Nucleus accumbens (tissue), 56 donors: ENCODE data around the gene MEST.
"Not testable (repeated sequence)": the region's sequence is repeated elsewhere in the genome, so short reads cannot be mapped to it uniquely, and the experiment has no call there.

Source experiments
- DNase-seq, 56 donors: peaks; one replicate each; lab custom pipeline; 2025; lab: John Stamatoyannopoulos, UW

Gene MEST

DNA sequence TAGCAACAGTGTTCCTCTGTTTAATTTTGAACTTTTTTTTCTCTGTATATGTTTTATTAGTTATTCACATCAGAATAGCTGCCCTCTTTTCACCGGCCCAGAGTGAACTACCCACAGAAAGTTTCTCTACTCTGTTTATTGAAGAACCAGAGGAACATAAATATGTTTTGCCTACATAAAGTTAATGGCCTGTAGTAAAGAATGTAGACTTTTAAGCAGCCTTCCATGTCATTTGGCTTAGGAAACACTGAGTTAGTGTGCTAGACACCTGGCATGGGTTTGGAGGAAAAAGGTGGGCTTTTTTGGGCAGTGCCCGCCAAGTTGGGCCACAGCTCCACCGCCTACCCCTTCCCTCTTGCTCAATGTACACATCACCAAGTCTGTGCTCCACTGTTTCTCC, 8.9 kb upstream of the MEST start:
- DNase-seq: no peak

DNA sequence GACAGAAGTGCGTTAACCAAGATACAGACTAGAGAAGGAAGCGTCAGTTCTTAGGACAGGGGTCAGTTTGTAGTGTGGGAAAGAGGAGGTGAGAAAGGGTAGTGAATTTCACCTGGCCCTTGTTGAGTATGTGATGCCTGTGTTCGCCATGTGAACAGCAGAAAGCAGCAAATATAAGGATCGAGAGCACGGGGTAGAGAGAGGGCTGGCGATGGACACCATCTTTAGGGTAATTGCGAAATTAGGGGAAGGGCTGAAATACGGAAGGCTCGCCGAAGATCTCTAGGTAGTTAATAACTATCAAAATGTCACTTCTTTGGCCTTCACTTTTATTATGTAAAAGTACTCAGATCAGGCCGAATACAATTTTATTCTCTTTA, 6.2 kb upstream of the MEST start:
- no peak for DNase-seq

DNA sequence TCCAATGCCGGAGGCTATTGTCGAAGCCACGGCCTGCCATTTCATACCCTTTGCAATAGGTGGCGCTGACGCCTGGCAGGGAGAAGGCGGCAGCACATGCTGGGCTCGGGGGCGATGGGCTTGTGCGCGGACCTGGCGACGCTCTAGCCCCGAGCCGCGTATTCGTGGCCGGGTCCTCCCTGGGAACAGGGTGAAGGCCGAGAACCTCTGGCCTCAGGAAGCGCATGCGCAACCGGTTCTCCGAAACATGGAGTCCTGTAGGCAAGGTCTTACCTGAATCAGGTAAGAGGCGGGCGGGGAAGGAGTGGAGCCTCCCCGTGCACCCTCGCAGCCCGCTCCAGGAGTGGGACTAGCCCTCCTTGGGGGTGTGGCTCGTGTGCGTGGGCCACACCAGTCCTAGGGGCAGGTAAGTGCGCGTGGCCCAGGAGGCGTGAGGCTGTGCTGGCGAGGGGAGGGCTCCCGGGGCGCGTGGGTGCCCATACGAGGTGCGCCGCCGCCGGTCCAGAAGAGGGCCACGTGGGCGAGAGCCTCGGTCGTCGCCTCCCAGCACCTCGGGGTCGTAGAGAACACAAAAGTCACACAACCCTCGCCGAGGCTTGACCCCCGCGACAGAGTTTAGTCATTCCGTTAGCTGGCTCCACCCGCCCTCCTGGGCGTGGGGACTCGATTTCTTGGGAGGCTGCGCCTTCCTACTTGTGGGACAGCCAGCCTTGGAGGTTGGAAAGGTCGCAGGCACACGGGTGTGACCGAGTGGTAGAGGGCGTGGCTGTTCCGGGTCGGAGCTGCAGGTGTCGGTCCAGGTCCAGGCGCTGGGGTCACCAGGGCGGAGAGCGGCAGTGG, 5.6 kb upstream of the MEST start:
- peak in 24 of 56 donors; percentile 12 to 79 (median 38) for DNase-seq

DNA sequence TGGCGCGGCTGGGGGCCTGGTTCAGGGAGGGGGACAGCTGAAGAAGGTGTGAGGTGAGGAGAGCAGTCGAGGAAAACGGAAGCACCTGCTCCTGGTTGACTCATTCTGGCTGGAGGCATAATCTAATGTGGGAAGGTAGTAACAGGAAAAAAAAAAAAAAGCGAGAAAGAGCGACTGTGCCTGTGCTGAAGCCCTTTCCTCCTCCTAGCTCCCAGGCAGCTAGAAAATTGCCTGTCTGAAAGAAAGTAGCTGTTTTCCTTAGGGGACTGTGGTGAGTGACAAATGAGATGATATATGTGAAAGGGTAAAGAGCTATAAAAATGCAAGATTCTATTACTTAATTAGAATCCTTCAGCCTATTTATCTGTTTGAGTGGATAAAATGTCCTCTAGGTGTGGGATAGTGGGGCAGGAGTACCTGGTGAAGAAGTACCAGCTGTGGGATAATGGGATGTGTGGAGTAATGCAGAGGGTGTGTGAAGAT, 4.9 kb upstream of the MEST start:
- no peak for DNase-seq

DNA sequence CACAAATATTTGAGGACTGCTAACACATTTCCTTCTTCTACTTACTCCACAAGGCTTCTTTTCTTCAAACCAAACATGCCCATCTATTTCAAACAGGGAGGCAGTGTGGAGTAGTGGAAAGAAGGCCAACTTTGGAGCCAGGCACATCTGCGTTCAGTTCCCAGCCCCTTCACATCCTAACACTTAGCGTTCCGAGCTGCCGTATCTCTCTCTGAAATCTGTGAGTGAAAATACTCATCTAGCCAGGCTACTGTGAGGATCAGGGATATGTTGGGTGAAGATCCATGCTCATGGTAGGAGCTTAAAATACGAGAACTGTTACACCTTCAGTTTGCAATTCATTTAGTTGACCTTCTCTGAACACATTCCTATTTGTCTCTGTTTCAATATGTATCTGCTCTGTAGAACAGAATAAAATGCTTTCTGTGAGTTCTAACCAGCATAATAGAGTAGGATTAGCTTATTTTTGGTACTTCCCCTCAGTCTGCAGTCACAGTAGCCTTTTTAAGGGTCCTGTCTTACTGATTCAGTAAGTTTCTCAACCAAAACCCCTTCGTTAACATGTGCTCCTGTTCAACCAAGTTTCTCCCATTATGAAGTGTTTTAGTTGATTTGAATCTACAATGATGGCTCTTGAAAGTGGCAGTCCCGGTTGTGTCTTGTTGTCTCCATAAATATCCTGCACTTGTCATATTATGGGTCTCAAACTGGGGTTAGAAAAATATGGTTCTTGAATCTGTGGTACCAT, 3.3 kb upstream of the MEST start:
- DNase-seq: peak in 2 of 56 donors; percentile 10 to 16

DNA sequence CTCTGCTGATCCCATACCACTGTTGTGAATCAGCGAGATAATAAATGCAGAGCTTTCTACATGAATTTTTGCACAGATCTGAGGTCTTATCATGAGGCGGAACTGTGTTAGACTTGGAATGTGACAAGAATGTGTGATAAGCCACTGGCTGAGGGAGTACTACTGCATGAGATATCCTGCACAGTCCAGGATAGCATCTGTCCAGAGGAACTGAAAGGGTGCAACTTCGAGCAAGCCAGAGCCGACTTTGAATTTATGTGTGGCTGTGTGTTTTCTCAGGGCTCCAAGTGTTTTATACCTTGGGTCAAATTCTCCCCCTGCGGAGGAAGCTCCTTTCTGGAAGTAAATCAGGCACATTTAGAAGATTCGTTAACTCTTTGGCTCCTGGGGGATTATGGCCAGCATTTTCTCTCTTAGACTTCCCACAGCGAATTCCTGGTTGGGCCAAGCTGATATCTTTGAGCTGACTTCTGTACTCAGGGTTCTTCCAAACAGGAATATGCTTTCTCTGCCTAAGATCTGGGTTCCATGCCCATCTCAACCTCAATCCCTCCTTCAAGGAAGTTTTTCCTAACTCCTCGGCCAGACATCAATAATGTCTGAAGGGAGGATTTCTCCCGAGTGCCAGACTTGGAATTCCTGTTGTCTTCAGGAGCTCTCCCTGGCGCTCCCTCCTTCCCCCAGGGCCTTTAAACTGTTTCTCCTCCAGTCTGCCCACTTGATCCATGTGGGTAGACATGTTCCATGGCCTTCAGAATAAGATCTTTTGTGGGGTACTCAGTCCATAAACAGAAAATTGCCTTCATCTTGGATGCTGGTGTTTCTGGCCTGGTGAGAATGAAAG, 2.5 kb upstream of the MEST start:
- DNase-seq: no peak

DNA sequence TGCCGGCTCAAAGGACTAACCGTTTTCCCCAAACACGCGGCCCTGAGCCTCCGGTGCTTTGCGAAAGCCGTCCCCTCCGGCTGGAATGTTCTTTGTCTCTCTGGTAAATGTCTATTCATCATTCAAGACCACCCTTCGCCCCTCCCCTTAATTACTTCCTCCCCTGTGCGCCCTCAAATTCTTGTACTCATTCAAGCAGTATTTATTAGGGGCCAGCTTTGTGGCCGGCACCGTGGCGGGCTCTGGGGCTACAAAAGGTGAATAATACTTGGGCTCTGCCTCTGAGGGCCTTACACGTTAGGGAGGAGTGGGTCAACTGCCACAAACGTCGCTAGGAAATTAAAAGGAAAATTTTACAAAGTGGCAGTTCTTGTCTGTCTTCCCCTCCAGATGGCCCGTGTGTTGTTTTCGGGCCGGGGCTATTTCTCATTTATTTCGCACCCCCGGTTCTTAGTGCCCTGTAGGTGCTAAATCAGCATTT, 1.5 kb upstream of the MEST start:
- DNase-seq: no peak

DNA sequence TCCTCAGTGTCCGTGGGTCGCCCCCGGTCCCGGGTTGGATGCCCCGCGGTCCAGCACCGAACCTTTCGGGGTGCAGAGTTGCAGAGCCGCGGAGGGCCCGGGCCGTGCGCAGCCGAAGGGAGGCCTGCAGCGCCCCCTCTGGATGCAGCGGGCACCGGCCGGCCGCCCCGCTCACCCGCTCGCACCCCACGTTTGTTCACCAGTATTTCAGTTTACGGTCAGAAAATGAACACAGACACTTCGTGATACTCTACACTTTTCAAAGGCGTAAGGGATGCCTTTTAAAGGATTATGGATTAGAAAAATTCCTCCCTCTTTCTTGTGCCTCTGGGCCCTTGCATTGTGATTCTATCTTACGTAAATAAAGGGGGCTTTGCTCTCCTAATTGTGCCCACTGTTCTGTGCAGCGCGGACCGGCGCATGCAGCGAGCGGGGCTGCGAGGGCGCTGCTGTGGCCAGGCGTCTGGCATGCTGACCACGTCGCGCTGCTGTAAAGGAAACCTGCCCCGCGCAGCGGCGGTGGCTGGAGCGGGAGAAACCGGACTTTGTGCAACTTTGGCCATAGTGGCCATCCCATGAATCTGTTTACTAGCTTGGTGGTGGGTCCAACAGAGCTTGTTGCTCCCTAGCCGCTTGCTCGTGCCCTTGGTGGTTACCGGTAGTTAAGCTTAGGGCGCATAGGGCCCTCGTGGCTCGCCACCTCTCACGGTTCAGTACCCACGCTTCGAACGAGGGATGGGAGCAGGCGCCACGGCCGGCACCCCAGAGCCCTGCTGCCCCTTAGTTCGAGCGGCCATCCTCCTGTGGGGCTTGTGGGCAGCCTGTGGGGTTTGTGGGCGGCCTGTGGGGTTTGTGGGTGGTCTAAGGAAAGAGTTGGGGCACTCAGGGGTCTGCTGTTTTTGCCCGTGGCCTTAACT, 739 bp upstream of the MEST start:
- peak in 27 of 56 donors; percentile 16 to 63 (median 36) for DNase-seq

DNA sequence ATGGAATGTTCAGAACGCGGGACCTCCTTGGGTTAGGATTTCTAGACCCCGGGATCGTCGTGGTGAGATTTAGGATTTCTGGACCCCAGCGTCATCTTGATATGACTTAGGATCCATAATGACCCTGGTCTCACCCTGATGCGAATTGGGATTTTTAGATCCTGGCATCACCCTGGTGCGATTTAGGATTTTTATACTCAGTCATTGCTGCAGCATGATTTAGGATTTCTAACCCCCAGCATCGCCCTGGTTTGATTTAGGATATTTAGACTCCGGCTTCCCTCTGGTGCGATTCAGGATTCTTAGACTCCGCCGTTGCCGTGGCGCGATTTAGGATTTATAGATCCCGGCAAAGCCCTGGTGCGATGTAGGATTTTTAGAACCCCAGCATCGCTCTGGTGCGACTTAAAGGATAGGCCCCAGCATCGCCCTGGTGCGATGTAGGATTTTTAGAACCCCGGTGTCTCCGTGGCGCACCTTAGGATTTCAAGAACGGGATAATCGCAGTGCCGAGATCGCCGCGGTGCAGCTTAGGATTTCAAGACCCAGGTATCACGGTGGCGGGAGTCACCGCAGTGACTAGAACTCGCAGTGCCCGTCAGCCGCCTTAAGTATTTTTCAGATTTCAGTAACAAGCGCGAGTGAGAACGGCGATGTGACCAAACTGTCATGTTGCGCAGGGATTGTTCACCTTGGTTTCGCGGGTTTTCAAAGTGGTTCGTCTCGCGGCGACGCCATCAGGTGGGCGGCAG, 814 bp downstream of the MEST start:
- no peak for DNase-seq

DNA sequence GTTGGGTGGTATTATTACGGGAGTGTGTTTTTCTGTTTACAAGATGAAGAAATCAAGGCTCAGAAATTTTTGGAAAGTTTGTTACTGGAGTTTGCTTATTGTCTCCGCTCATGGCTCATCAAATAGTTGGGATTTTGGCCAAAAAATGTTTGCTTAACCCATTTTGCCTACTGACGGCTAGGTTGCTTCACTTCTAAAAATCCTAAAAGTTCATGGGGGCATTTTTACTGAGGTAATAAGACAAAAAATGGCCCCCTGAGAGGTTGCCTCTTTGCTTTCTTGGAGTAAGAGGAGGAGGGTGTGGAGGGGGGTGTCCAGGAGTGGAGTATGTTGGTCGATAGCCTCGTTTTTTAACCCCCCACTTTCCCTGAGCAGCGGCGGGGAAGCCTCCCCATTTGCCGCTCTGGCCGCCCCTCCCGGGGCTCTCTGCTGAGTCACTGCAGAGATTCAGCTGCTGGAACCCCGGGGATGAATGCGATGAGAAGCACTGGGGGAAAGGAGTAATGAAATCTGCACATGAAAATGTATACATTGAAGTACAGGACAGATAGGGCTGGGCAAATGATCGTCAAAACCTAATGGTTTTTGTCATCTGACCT, 1.5 kb downstream of the MEST start:
- DNase-seq: peak in 3 of 56 donors; percentile 8 to 21 (median 18)

DNA sequence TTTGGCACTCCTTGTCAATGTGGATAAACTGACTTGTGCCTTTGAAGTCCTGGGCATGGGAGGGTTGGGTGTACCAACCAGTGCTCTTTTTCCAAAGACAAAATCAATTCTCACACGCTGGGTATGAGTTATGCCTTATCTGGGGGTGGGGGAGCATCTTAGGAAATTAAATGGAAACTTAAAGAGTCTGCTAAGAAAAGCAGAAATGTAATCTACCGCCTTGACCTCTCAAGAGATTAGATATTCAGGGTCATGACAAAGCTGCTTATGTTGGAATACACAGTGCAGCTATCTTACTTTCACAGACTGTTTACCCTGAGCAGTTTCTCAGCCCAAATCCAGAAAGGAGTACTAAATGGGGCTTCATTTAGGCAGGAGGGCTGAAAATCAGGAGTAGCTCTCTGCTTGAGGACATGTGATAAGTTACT, 2.6 kb downstream of the MEST start:
- no peak for DNase-seq

DNA sequence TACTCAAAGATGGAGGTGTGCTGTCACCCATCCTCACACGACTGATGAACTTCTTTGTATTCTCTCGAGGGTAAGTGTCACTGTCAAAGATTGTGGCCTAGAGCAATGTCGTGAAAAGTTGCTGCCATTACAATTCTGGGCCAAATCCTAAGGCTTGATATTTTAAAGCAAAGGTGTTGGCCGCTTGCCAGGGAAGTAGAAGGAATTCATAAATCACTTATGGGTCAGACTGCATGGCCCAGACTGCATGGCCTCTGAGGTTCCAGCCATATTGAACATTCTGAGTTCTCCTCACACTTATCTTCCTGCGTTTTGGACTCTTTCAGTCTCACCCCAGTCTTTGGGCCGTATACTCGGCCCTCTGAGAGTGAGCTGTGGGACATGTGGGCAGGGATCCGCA, 8.6 kb downstream of the MEST start:
- no peak for DNase-seq

DNA sequence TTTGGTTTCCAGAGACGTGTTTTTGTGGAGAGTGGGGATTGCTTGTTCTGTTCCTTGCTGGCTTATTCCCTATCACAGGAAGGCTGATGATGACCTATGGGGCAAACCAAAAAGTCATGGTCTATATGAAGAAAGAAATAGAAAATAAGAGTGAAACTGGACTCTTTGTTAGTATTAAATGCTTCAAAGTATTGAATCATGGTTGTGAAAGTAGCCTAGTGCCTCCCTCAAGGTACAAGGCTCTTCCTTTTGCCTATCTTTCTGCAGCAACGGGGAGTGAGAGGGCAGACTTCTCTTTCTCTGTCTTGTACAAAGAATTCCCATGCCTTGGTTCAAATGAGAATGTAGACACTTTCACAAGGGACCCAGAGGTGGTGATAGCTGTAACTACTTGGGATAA, 9.0 kb downstream of the MEST start:
- no peak for DNase-seq

DNA sequence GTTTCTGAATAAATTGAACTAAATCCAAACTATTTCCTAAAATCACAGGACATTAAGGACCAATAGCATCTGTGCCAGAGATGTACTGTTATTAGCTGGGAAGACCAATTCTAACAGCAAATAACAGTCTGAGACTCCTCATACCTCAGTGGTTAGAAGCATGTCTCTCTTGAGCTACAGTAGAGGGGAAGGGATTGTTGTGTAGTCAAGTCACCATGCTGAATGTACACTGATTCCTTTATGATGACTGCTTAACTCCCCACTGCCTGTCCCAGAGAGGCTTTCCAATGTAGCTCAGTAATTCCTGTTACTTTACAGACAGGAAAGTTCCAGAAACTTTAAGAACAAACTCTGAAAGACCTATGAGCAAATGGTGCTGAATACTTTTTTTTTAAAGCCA, 13.9 kb downstream of the MEST start:
- no peak for DNase-seq

DNA sequence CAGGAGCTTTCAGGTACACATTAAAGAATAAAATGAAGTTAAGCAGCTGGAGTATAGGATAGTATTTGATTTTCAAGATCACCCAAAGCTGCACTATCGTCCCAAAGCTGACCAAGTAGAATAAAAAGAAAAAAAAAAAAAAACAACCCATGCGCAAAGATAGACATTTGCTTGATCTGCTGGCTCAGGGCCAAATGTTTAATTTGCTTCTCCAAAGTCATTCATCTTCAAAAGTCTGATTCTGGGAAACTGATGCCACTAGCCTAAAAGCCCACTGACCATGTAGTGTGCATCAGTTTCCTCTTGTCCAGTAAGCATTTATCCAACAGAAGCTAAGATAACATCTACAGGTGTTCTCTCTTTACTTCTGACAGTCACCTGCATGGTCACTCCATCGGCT, 14.5 kb downstream of the MEST start:
- no peak for DNase-seq

DNA sequence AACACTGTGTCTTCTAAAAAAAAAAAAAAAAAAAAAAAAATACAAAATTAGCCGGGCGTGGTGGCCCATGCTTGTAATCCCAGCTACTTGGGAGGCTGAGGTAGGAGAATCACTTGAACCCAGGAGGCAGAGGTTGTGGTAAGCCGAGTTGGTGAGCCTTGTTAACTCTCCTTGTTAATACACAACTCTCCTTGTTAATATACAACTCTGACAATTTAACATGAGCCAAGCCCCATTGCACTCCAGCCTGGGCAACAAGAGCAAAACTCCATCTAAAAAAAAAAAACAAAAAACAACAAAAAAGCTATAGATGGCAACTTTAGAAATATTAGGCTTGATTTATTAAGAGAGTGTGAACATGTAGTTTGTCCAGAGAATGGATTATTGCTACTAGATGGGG, 20.2 kb downstream of the MEST start:
- DNase-seq: not testable (repeated sequence)

DNA sequence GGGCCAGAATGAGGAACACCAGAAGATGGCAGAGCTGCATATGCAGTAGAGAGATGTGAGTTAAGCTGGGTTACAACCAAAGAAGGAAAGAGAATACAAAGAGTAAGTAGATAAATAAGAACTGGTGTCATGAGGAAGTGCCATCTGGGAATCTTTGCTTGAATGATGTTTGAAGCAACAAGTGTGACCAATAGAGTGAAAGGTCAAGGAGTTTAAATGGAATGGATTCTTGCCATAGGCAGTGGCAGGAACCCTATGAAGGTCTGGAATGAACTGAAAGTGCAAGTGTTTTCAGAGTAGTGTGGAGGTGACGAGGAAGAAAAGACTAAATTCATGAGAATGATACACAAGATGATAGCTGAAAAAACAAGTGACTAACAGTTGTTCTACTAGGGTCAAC, 21.6 kb downstream of the MEST start:
- DNase-seq: no peak

DNA sequence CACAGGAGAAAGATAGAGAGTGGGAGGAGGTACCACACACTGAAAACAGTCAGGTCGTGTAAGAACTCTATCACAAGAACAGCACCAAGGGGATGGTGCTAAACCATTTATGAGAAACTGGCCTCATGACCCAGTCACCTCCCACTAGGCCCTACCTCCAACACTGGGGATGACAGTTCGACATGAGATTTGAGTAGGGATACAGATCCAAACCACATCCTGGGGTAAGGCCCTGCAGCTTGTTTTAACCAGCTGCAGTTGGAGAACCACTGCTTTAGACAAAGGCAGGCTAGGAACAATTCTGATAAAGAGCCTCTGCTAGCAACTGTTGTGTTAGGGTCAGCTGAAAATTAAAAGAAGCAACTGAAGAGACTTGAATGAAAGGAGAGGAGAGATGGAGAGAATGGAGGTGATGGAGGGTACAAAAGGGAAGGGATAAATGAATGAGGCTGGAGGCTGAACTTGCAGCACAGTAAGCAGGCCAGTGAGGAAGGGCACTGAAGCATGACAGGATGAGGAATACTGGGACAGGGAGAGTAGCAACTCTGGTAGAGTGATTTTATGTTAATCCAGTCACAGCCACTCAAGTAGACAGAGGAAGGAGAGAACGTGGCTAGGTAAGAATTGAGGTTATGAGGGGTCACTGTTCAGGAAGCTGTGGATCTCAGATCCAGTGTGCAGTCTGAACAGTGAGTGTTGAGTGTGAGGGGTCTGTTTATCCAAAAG, 23.6 kb downstream of the MEST start:
- DNase-seq: no peak
